Stimulated activated CD4-positive, alpha-beta T cell treated with anti-CD3 and anti-CD28 coated beads, TNF-alpha, amount 100 ng/mL, for 48 hours (primary cell): ENCODE data around the gene ZC3HAV1L.
"Not testable (repeated sequence)": the region's sequence is repeated elsewhere in the genome, so short reads cannot be mapped to it uniquely, and the experiment has no call there.

Source experiments
- DNase-seq, 3 donors: peaks; one replicate each; pipeline ENCODE4 v3.0.0-alpha.2; 2020; ENCODE audit warnings: low read depth in 3 of 3

ZC3HAV1L gene

GRCh38 chr7:139054101-139054500 lies 18.3 kb upstream of the ZC3HAV1L start:
- no peak for DNase-seq

- DNase-seq, result no peak
Measured at GRCh38 chr7:139051655-139052054, 15.8 kb upstream of the ZC3HAV1L start.

GRCh38 chr7:139049936-139050335 lies 14.1 kb upstream of the ZC3HAV1L start:
- no peak for DNase-seq

- no peak for DNase-seq
Measured at GRCh38 chr7:139049111-139049510, 13.3 kb upstream of the ZC3HAV1L start.

GRCh38 chr7:139047970-139048369 lies 12.1 kb upstream of the ZC3HAV1L start:
- DNase-seq, result no peak

- no peak for DNase-seq
Measured at GRCh38 chr7:139046143-139046542, 10.3 kb upstream of the ZC3HAV1L start.

- DNase-seq, result no peak
Measured at GRCh38 chr7:139044813-139045794, 9.3 kb upstream of the ZC3HAV1L start.

- DNase-seq, result peak; percentile 33 to 55 (median 52)
Measured at GRCh38 chr7:139043823-139044812, 8.3 kb upstream of the ZC3HAV1L start.

GRCh38 chr7:139041378-139042085 lies 5.7 kb upstream of the ZC3HAV1L start:
- no peak for DNase-seq

- DNase-seq, result no peak
Measured at GRCh38 chr7:139038691-139039090, 2.8 kb upstream of the ZC3HAV1L start.

- no peak for DNase-seq
Measured at GRCh38 chr7:139036901-139037300, 1.1 kb upstream of the ZC3HAV1L start.

GRCh38 chr7:139034855-139035585 lies 822 bp downstream of the ZC3HAV1L start:
- peak in 1 of 3 donors; percentile 22 for DNase-seq

- DNase-seq, result no peak
Measured at GRCh38 chr7:139034336-139034735, 1.5 kb downstream of the ZC3HAV1L start.

- DNase-seq, result no peak
Measured at GRCh38 chr7:139033346-139034114, 2.3 kb downstream of the ZC3HAV1L start.

GRCh38 chr7:139032473-139032872 lies 3.4 kb downstream of the ZC3HAV1L start:
- DNase-seq, result no peak

GRCh38 chr7:139029353-139029752 lies 6.5 kb downstream of the ZC3HAV1L start:
- DNase-seq, result no peak

- no peak for DNase-seq
Measured at GRCh38 chr7:139026551-139026950, 9.3 kb downstream of the ZC3HAV1L start.

- DNase-seq, result not testable (repeated sequence)
Measured at GRCh38 chr7:139025861-139026260, 10.0 kb downstream of the ZC3HAV1L start.

- DNase-seq, result no peak
Measured at GRCh38 chr7:139023076-139023475, 12.8 kb downstream of the ZC3HAV1L start.

- no peak for DNase-seq
Measured at GRCh38 chr7:139022286-139022685, 13.6 kb downstream of the ZC3HAV1L start.
